ENCODE results near the gene NSUN3.

NSUN3 gene

GRCh38 chr3:94062513-94063404 is at the start of gene NSUN3, which contains the start of gene DHFR2:
NSUN3 (plus strand) TSS chr3:94063061; CDS start chr3:94063127, 66 bp downstream.
DHFR2 (minus strand) TSS chr3:94062916; CDS start chr3:94061511, 1,405 bp downstream.
- DNase-seq (ENCODE audit: extremely low spot score): peak; percentile 84
- no peak for TF ChIP-seq CTCF (IDR thresholded peaks at IDR 0.05; ENCODE audit: control extremely low read depth, extremely low read depth, low read depth, missing control alignments)
- ChIA-PET POLR2A (interaction anchor here (0.7 kb wide), 1 partner anchor 55 kb away, joined by 3 read pairs; no protein-coding TSS in a partner anchor), CTCF (interaction anchor here (0.8 to 2.1 kb wide), 7 partner anchors 12 to 83 kb away, joined by 3 to 10 read pairs (median 4); partner anchors contain the start of gene ARL13B)

GRCh38 chr3:94015025-94015424 is 47.8 kb upstream of the NSUN3 start:
- POLR2A ChIA-PET: no interaction called here
- no peak for TF ChIP-seq CTCF (IDR thresholded peaks at IDR 0.05; ENCODE audit: control extremely low read depth, extremely low read depth, low read depth, missing control alignments)
- no peak for DNase-seq (ENCODE audit: extremely low spot score)
- CTCF ChIA-PET: interaction anchor here (0.9 to 2.2 kb wide), 7 partner anchors 8 to 22 kb away, joined by 3 to 9 read pairs (median 3); no protein-coding TSS in a partner anchor

GRCh38 chr3:94019659-94020058 is 43.2 kb upstream of the NSUN3 start:
- no peak for TF ChIP-seq CTCF (IDR thresholded peaks at IDR 0.05; ENCODE audit: control extremely low read depth, extremely low read depth, low read depth, missing control alignments)
- no peak for DNase-seq (ENCODE audit: extremely low spot score)
- POLR2A ChIA-PET: no interaction called here
- CTCF ChIA-PET: interaction anchor here (1.4 to 1.5 kb wide), 2 partner anchors 8 to 50 kb away, joined by 3 to 5 read pairs; no protein-coding TSS in a partner anchor

- DNase-seq (ENCODE audit: extremely low spot score): no peak
- TF ChIP-seq CTCF (IDR thresholded peaks at IDR 0.05; ENCODE audit: control extremely low read depth, extremely low read depth, low read depth, missing control alignments): no peak
- POLR2A ChIA-PET: no interaction called here
- CTCF ChIA-PET: interaction anchor here (1.4 to 1.5 kb wide), 2 partner anchors 9 to 49 kb away, joined by 3 to 5 read pairs; no protein-coding TSS in a partner anchor
Observed at GRCh38 chr3:94020293-94020692, 42.6 kb upstream of the NSUN3 start.

GRCh38 chr3:94024385-94024784 is 38.5 kb upstream of the NSUN3 start:
- no peak for TF ChIP-seq CTCF (IDR thresholded peaks at IDR 0.05; ENCODE audit: control extremely low read depth, extremely low read depth, low read depth, missing control alignments)
- DNase-seq (ENCODE audit: extremely low spot score): no peak
- ChIA-PET CTCF (interaction anchor here (1.0 to 3.3 kb wide), 5 partner anchors 8 to 48 kb away, joined by 3 to 14 read pairs (median 5); no protein-coding TSS in a partner anchor), POLR2A (no interaction called here)

- ChIA-PET POLR2A (no interaction called here), CTCF (interaction anchor here (0.8 to 3.3 kb wide), 3 partner anchors 11 to 29 kb away, joined by 3 to 14 read pairs (median 3); no protein-coding TSS in a partner anchor)
- TF ChIP-seq CTCF (IDR thresholded peaks at IDR 0.05; ENCODE audit: control extremely low read depth, extremely low read depth, low read depth, missing control alignments): no peak
- DNase-seq (ENCODE audit: extremely low spot score): no peak
Observed at GRCh38 chr3:94026623-94027022, 36.2 kb upstream of the NSUN3 start.

Measured in GM10248 (cell line).